HepG2 (cell line): Measurements from ENCODE around the gene CTNND1. TPM values are rescaled to one million over a fixed set of nuclear protein-coding genes. Genes with fewer than 3 reads are reported as not detected.

Experiments used
- ARNT2 ChIP-seq: sonication (generic); formaldehyde crosslinking; IDR thresholded peaks from 2 replicates; pipeline ENCODE4 v1.8.0; 2022; ENCODE audit warnings: mild to moderate bottlenecking, low read depth, missing genetic modification reagents, moderate library complexity
- CBX1 ChIP-seq: IDR thresholded peaks from one replicate; pipeline ENCODE4 v1.6.1; 2016; ENCODE audit warnings: antibody characterized with exemption, low read depth
- GLI4 ChIP-seq: sonication (generic); formaldehyde crosslinking; IDR thresholded peaks from 2 replicates; pipeline ENCODE4 v1.5.1; 2020; ENCODE audit warnings: missing genetic modification reagents, mild to moderate bottlenecking, moderate library complexity, borderline replicate concordance
- HCFC1 ChIP-seq: fragments of 150-350 bp; IDR thresholded peaks from 2 replicates; pipeline ENCODE4 v1.6.1; 2014; ENCODE audit warnings: low read depth, low read length
- HNRNPK ChIP-seq: fragments of 200-400 bp; formaldehyde crosslinking; IDR thresholded peaks from 2 replicates; pipeline ENCODE4 v1.6.1; 2018; ENCODE audit warnings: low read length, low read depth, moderate library complexity, mild to moderate bottlenecking; ENCODE audit not compliant: poor library complexity, severe bottlenecking
- HNRNPL ChIP-seq: fragments of 200-400 bp; formaldehyde crosslinking; IDR thresholded peaks from 2 replicates; pipeline ENCODE4 v1.6.1; 2017; ENCODE audit warnings: mild to moderate bottlenecking, low read depth, low read length
- RFX3 ChIP-seq: IDR thresholded peaks from 2 replicates; pipeline ENCODE4 v1.6.1; 2016; ENCODE audit warnings: missing biosample characterization, missing genetic modification reagents
- SNRNP70 ChIP-seq: fragments of 200-400 bp; formaldehyde crosslinking; IDR thresholded peaks from 2 replicates; pipeline ENCODE4 v1.6.1; 2017; ENCODE audit warnings: mild to moderate bottlenecking, low read depth, low read length, moderate library complexity
- TEAD3 ChIP-seq: optimal IDR thresholded peaks from 2 replicates; pipeline ENCODE3; 2016; ENCODE audit warnings: borderline replicate concordance
- ZNF317 ChIP-seq: sonication (generic); formaldehyde crosslinking; IDR thresholded peaks from 2 replicates; pipeline ENCODE4 v1.5.0; 2020; ENCODE audit warnings: mild to moderate bottlenecking, missing genetic modification reagents
- ZNF407 ChIP-seq: sonication (generic); formaldehyde crosslinking; IDR thresholded peaks from one replicate; pipeline ENCODE4 v1.5.1; 2020; ENCODE audit warnings: mild to moderate bottlenecking, missing genetic modification reagents; ENCODE audit errors: not compliant biosample characterization
- polyA plus RNA-seq, 8 experiments: library from polyadenylated mRNA; depleted of rRNA in 3 of 8; stranded (reverse) in 7 of 8; unstranded in 1 of 8; fragments of >200 nt; fragmentation: Illumina TruSeq in 4 of 8; extraction: Trizol in 4 of 8; gene quantifications; 2 replicates each; pipeline versions ENCODE4 v1.2.1 to v1.2.3, GENCODE V29; 2011 to 2016; ENCODE audit warnings: low read depth in 4 of 8, missing spikeins in 1 of 8, mixed read lengths in 1 of 8; ENCODE audit not compliant: insufficient read depth in 1 of 8
- total RNA-seq, 5 experiments: library from RNA; depleted of rRNA; stranded (reverse); fragments of >200 nt; fragmentation: Illumina TruSeq; extraction: Trizol; gene quantifications; 2 replicates each; pipeline ENCODE4 v1.2.3, GENCODE V29; 2016; ENCODE audit warnings: low read depth in 1 of 5
- TF ChIP-seq, protein P1 (sequence below): sonication (generic); formaldehyde crosslinking; IDR thresholded peaks from 2 replicates; pipeline ENCODE4 v1.4.0; 2020; ENCODE audit warnings: missing genetic modification reagents, borderline replicate concordance
- TF ChIP-seq, protein P2 (sequence below): IDR thresholded peaks from 2 replicates; pipeline ENCODE4 v1.6.1; 2012; ENCODE audit warnings: inconsistent platforms
- TF ChIP-seq, protein P3 (sequence below): sonication (generic); formaldehyde crosslinking; IDR thresholded peaks from 2 replicates; pipeline ENCODE4 v1.8.1; 2023; ENCODE audit warnings: mild to moderate bottlenecking, missing genetic modification reagents, borderline replicate concordance
- TF ChIP-seq, protein P4 (sequence below): sonication (generic); formaldehyde crosslinking; IDR thresholded peaks from 2 replicates; pipeline ENCODE4 v1.4.0; 2020; ENCODE audit warnings: missing genetic modification reagents

Gene CTNND1
- total and polyA plus RNA-seq, 2 of the 13 experiments (the other 11 are each of a cell fraction or from before 2014, with no cell fraction given) = 117 to 128 TPM

- TF ChIP-seq, protein P1, sequence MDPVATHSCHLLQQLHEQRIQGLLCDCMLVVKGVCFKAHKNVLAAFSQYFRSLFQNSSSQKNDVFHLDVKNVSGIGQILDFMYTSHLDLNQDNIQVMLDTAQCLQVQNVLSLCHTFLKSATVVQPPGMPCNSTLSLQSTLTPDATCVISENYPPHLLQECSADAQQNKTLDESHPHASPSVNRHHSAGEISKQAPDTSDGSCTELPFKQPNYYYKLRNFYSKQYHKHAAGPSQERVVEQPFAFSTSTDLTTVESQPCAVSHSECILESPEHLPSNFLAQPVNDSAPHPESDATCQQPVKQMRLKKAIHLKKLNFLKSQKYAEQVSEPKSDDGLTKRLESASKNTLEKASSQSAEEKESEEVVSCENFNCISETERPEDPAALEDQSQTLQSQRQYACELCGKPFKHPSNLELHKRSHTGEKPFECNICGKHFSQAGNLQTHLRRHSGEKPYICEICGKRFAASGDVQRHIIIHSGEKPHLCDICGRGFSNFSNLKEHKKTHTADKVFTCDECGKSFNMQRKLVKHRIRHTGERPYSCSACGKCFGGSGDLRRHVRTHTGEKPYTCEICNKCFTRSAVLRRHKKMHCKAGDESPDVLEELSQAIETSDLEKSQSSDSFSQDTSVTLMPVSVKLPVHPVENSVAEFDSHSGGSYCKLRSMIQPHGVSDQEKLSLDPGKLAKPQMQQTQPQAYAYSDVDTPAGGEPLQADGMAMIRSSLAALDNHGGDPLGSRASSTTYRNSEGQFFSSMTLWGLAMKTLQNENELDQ (CRISPR knock-in tag) = no peak
- 0 out of 2 replicates have a peak, but pooled peaks have one; percentile 15 for TF ChIP-seq ARNT2 (CRISPR knock-in tag)
- TF ChIP-seq CBX1 = peak; percentile 57
- TF ChIP-seq GLI4 (CRISPR knock-in tag) = no peak
- TF ChIP-seq ZNF317 = no peak
- TF ChIP-seq, protein P2, sequence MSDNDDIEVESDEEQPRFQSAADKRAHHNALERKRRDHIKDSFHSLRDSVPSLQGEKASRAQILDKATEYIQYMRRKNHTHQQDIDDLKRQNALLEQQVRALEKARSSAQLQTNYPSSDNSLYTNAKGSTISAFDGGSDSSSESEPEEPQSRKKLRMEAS = peak; percentile 96
- 0 out of 2 replicates have a peak, but pooled peaks have one; percentile 52 for TF ChIP-seq HNRNPL
- TF ChIP-seq, protein P3, sequence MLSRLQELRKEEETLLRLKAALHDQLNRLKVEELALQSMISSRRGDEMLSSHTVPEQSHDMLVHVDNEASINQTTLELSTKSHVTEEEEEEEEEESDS (CRISPR knock-in tag) = no peak
- TF ChIP-seq HCFC1 = peak; percentile 67
- TF ChIP-seq SNRNP70 = no peak
- TF ChIP-seq, protein P4, sequence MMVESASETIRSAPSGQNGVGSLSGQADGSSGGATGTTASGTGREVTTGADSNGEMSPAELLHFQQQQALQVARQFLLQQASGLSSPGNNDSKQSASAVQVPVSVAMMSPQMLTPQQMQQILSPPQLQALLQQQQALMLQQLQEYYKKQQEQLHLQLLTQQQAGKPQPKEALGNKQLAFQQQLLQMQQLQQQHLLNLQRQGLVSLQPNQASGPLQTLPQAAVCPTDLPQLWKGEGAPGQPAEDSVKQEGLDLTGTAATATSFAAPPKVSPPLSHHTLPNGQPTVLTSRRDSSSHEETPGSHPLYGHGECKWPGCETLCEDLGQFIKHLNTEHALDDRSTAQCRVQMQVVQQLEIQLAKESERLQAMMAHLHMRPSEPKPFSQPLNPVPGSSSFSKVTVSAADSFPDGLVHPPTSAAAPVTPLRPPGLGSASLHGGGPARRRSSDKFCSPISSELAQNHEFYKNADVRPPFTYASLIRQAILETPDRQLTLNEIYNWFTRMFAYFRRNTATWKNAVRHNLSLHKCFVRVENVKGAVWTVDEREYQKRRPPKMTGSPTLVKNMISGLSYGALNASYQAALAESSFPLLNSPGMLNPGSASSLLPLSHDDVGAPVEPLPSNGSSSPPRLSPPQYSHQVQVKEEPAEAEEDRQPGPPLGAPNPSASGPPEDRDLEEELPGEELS (CRISPR knock-in tag) = peak; percentile 39
- TF ChIP-seq RFX3 = no peak
- TF ChIP-seq HNRNPK = peak; percentile 52
- peak; percentile 41 for TF ChIP-seq ZNF407 (CRISPR knock-in tag)
- peak; percentile 60 for TF ChIP-seq TEAD3
Observed at GRCh38 chr11:57741132-57742086, 20.2 kb upstream of the CTNND1 start, which contains the start of gene SELENOH (continued).
